Thoracic aorta (tissue), 2 donors: ENCODE results near the gene TRMT2A. TPM values are rescaled to one million over a fixed set of nuclear protein-coding genes. Genes with fewer than 3 reads are reported as not detected.

Experiments
- ATAC-seq: fragments of 150-250 bp; one replicate; pipeline ENCODE4 v1.8.0; 2017; ENCODE audit warnings: low read depth; ENCODE audit not compliant: insufficient number of reproducible peaks, low FRiP score
- DNase-seq: peaks from one replicate; pipeline ENCODE4 v3.0.0-alpha.2; 2020; ENCODE audit warnings: low spot score
- H3K27ac ChIP-seq, 2 donors: fragments of 200-600 bp; sonication (generic); 1 replicate in 1 of 2; 2 replicates in 1 of 2; pipeline ENCODE4 v1.5.1; 2016; ENCODE audit warnings: mild to moderate bottlenecking in 2 of 2, moderate library complexity in 2 of 2
- H3K27me3 ChIP-seq: fragments of 200-600 bp; sonication (generic); replicated peaks from 2 replicates; pipeline ENCODE4 v1.6.0; 2016; ENCODE audit warnings: mild to moderate bottlenecking; ENCODE audit not compliant: insufficient read depth
- H3K36me3 ChIP-seq: fragments of 200-600 bp; sonication (generic); one replicate; pipeline ENCODE4 v1.5.1; 2016
- H3K4me1 ChIP-seq, 2 donors: fragments of 200-600 bp; sonication (generic); 1 replicate in 1 of 2; 2 replicates in 1 of 2; pipeline versions ENCODE4 v1.5.1 to v1.6.0; 2016; ENCODE audit warnings: low read depth in 2 of 2, mild to moderate bottlenecking in 1 of 2; ENCODE audit not compliant: control insufficient read depth in 1 of 2
- H3K4me3 ChIP-seq: fragments of 200-600 bp; sonication (generic); 2 replicates; pipeline ENCODE4 v1.5.1; 2016; ENCODE audit warnings: mild to moderate bottlenecking
- H3K9me3 ChIP-seq: fragments of 200-600 bp; sonication (generic); 2 replicates; pipeline ENCODE4 v1.5.1; 2016
- CTCF ChIP-seq: fragments of 200-600 bp; sonication (generic); IDR thresholded peaks from one replicate; pipeline ENCODE4 v1.5.1; 2019; ENCODE audit warnings: antibody characterized with exemption
- total RNA-seq, 2 donors: library from RNA; depleted of rRNA; stranded (reverse); fragments of >200 nt; gene quantifications; one replicate each; pipeline versions ENCODE4 v1.1.0 to v1.2.3, GENCODE V29; 2016

TRMT2A gene
- total RNA-seq, 2 donors from 2014 or later, result 61.8 to 94.8 TPM

DNA sequence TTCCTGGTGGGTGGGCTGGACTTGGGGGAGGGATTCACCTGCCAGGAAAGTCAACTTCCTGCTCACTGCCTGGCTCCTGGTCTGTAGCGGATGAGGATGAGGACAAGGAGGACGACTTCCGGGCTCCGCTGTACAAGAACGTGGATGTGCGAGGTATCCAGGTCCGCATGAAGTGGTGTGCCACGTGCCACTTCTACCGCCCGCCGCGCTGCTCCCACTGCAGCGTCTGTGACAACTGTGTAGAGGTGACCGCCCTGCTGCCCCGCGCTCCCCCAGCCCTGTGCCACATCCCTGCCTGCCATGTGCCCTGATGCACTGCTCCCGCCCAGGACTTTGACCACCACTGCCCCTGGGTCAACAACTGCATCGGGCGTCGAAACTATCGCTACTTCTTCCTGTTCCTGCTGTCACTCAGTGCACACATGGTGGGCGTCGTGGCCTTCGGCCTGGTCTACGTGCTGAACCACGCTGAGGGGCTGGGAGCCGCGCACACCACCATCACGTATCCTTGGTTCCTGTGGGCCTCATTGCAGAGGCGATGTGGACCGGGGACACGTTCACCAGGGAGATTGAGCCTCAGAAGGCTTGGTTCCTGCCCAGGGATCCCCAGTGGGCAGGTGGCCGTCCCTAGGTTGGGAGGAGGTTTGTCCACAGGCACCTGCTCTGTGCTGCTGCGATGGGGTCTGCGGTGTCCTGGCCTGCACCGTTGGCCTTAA, 22.5 kb upstream of the TRMT2A start:
- H3K4me3 ChIP-seq, result no peak overlapping the region
- H3K4me1 ChIP-seq, result peaks cover 30 to 42% of the 10 kb centered on the region in 2 donors
- H3K36me3 ChIP-seq, result peaks cover 4% of the 10 kb centered on the region
- no peak for DNase-seq
- ATAC-seq, result no peak
- TF ChIP-seq CTCF, result no peak
- no peak overlapping the region for H3K27ac ChIP-seq
- no peaks in the 10 kb centered on the region for H3K9me3 ChIP-seq
- H3K27me3 ChIP-seq, result no peaks in the 10 kb centered on the region

DNA sequence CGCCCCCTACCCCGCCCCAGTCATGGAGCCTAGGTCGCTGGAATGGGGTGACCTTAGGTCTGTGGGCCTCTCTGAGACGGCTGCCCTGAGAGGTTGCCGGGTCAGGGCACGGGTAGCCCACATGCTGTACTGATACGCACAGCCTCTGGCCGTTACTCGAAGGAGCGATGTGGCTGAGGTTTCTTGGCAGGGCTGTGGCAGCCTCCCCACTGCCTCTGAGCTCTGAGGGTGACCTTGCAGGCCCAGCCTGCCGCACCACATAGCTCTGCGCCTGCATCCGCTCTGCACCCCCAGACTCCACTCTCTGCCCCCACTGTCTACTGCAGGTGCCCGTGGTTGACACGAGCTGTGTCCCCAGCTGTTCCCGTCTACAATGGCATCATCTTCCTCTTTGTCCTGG, 21.8 kb upstream of the TRMT2A start:
- Histone ChIP-seq H3K9me3 (no peaks in the 10 kb centered on the region), H3K27ac (no peak overlapping the region), H3K4me3 (no peak overlapping the region), H3K27me3 (no peaks in the 10 kb centered on the region), H3K36me3 (peaks cover 4% of the 10 kb centered on the region), H3K4me1 (peaks cover 30 to 49% of the 10 kb centered on the region in 2 donors)
- DNase-seq (no peak), ATAC-seq (no peak)
- no peak for TF ChIP-seq CTCF

DNA sequence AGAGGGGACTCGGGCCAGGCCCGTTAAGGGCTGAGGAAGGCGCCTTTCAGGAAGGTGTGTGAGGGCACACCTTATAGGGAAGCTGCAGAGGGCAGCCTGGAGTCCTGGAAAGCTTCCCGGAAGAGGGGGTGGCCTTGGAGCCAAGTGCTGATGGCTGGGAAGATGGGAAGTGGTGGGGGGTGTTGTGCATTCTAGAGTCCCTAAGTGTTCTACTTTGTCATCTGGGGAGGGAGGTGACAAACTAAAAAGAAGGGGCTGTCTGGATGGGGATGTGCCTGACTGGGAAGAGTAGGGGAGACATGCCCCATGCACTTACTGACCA, 21.4 kb upstream of the TRMT2A start:
- Histone ChIP-seq H3K4me1 (peaks cover 31 to 54% of the 10 kb centered on the region in 2 donors), H3K9me3 (no peaks in the 10 kb centered on the region), H3K27ac (peak overlapping the region; percentile 25 to 34)

GRCh38 chr22:20137671-20138416, 20.8 kb upstream of the TRMT2A start:
- H3K27ac ChIP-seq, result peak overlapping the region; percentile 25 to 34
- peaks cover 37 to 59% of the 10 kb centered on the region in 2 donors for H3K4me1 ChIP-seq
- DNase-seq (no peak), ATAC-seq (no peak)
- H3K36me3 ChIP-seq, result peaks cover 4% of the 10 kb centered on the region
- no peaks in the 10 kb centered on the region for H3K27me3 ChIP-seq
- H3K4me3 ChIP-seq, result peak overlapping the region; percentile 44
- TF ChIP-seq CTCF, result no peak
- no peaks in the 10 kb centered on the region for H3K9me3 ChIP-seq

More for the DNA sequence above, 21.4 kb upstream of the TRMT2A start:
- Histone ChIP-seq H3K27me3 (no peaks in the 10 kb centered on the region), H3K36me3 (peaks cover 4% of the 10 kb centered on the region), H3K4me3 (no peak overlapping the region)
- no peak for TF ChIP-seq CTCF
- ATAC-seq (no peak), DNase-seq (no peak)

DNA sequence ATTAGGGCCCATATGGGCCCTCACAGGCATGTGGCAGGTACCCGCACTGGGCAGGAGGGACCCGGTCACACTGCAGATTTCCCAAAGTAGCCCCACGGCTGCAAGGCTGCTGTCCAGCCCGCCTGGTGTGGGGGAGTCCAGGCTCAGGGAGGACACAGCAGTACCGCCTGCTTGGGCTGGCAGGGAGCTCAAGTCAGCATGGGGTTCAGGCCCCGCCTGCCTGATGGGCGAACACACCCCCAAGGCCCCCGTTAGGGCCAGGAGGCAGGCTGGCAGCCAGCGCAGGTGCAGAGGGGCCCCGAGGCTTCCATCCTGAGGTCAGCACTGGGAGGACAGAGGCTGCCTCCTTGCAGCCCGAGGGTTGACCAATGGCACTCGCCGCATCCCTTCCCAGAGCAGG, 20.1 kb upstream of the TRMT2A start:
- ATAC-seq (no peak), DNase-seq (no peak)
- no peak for TF ChIP-seq CTCF
- Histone ChIP-seq H3K36me3 (peaks cover 4% of the 10 kb centered on the region), H3K4me3 (no peak overlapping the region), H3K4me1 (peaks cover 41 to 65% of the 10 kb centered on the region in 2 donors), H3K9me3 (no peaks in the 10 kb centered on the region), H3K27me3 (no peaks in the 10 kb centered on the region), H3K27ac (peak overlapping the region in 1 of 2 donors; percentile 25)
